ENCODE measurements around the gene CCR3.

Gene CCR3

DNA sequence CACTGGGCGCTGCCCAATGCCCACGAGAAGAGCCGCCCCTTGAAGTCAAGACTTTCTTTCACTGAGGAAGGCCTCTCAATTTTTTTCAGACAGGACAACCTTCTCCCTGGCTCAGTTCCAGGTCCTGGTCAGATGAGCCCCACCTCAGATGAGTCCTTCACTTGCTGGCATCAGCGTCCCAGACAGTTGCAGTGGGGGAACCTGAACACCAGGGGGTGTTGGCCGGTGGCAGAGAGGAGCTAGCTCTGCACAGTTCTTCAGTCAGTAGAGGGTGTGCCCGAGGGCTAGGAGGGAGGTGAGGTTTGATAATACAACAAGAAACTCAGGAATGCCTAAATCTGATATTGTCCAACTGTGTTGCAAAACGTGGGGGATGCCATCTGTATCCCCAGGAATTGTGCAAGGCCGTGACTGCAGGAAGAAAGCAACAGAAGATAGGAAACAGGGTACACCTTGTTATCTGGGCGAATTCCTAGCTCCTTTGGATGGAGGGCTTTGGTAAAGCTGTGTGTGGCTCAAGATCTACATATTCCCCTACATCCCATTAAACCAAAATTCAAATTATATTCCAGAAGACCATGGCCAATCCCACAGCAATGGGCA, 34.3 kb downstream of the CCR3 start:
- peak; percentile 12 to 21 for DNase-seq

GRCh38 chr3:46277476-46277875, 35.2 kb downstream of the CCR3 start:
- no peak for DNase-seq

- no peak for DNase-seq
These were observed 36.8 kb downstream of the CCR3 start for GRCh38 chr3:46278816-46279672.

GRCh38 chr3:46280105-46280797, 38.0 kb downstream of the CCR3 start:
- DNase-seq = no peak

DNA sequence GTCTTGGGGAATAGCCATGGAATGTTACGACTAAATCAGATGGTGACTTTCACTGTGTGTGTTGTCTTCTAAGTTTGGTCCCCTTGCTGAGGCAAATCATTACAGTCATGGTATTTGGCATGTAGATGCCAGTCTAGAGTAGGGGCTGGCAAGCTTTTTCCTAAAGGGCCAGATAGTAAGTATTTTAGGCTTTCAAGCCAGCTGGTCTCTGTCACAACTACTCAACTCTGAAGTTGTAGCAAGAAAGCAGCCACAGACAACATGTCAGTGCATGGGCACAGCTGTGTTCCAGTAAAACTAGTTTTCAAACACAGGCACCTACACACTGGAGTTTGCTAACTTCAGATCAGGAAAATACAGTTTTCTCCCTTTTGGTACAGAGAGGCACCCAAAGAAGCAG, 39.3 kb downstream of the CCR3 start:
- no peak for DNase-seq

- DNase-seq = no peak
These were observed 39.8 kb downstream of the CCR3 start for GRCh38 chr3:46282041-46282440.

DNA sequence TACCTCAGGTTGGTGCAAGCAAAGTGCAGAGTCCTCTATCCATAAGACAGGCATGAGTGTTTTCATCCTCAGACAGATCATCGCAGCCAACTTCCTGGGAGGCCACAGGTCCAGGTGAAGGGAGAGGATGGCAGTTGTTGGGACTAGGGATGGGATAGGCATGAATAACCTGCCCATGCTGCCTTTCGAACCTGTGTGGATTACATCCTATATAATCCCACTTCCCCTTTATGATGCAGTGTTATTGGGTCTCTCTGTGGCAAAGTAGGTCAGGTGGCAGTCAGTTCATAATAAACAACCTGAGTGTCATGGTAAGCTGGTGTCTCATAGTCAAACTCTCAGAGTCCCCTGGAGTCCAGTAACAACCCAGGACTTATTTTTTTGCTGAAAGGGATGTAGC, 40.4 kb downstream of the CCR3 start:
- no peak for DNase-seq

GRCh38 chr3:46283881-46284450, 41.7 kb downstream of the CCR3 start:
- DNase-seq = no peak

DNA sequence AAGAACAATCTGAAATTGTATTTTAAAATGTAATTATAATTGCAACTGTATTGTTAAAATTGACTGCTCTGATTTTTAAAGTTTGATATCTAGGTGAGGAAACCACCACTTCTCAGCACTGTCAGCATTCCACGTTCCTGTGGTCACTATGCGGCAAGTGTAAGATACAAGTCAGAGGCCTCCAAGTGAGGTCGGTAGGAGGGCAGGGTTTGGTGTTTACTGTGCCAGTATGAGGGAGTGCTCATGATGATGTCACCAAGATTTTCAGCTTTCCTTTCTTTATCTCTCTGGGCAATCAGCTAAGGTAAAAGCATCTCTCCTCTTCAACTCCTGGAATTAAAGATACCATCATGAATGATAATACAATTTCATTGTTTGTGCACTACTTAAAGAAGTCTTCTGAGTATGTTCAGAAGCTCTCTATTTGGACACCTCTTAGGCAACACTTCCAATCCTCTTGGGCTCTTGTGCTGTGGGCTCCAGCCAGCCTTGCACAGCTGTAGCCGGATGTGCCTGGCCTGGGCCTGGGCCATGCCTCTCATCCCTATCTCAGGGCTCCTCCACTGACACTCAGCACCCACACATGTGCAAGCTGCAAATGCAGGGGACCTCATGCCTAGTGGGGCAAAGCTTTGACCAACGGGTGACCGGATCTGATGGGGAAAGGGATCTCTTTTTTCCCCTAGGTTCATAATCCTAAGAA, 42.9 kb downstream of the CCR3 start:
- no peak for DNase-seq

DNA sequence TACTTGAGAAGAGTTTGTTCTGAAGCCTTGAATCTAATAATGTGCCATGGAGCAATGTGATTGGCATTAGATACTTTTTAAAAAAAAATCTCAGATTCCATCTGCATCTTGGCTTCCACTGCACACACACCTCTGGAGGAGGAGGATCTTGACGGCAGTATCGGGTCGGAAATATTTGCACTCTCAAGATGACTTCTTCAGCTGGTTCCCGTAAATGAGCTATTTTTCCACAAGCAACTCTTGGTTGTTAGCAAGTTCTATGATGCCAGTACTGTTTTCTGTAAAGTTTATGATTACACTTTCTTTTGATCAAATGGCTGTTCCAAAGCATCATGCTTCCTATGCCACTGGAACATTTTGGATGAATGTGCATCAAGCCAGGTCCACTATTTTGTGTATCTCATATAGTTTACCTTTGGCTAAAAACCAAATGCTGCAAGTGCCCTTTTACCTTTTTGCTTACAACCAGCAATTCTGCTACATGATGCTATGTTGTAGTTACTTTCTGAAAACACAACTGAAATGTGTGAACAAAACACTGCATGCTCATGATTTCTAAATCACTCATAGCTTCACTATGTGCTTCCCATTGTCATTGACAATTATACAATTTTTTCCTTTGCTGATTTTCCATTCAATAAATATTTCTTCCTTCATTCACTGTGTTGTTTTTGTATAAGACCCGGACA, 43.8 kb downstream of the CCR3 start:
- no peak for DNase-seq

DNA sequence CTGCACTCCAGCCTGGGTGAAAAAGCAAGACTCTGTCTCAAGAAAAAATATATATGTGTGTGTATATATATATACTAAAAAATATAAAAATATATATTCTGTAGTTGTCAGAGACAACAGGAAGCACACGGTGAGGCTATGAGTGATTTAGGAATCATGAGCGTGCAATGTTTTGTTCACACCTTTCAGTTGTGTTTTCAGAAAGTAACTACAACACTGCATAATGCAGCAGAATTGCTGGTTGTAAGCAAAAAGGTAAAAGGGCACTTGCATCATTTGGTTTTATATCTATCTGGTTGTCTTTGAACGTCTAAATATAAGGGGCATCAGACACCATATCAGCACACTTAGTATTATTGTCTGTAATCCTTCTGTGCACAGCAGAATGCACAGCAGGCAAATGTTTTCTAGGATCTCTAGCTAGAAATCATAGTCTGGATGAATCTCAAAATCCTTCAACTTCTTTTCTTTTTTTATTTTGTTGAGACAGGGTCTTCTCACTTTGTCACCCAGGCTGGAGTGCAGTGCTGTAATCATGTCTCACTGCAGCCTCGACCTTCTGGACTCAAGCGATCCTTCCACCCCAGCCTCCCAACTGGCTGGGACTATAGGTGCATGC, 44.8 kb downstream of the CCR3 start:
- DNase-seq = no peak

DNA sequence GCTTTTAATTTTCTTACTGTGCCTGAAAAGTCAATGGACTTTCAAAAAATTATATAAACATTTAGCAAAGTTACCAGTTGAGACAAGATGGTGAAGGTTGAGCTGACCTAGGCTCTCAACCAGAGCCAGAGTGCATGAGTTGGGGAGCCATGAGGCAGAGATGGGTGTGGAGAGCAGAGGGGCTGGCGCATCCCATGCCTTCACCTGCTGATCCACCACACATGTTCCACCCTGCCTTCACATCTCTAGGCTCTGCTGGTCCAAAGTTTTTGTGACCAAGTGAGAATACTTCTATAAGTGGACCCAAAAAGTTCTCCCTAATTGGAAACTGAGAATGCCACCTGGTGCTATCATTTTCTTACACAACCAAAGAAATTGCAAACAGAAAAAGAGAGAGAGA, 47.3 kb downstream of the CCR3 start:
- DNase-seq = no peak

- no peak for DNase-seq
These were observed 47.7 kb downstream of the CCR3 start for GRCh38 chr3:46289966-46290365.

GRCh38 chr3:46291046-46291445, 48.8 kb downstream of the CCR3 start:
- DNase-seq = no peak

DNA sequence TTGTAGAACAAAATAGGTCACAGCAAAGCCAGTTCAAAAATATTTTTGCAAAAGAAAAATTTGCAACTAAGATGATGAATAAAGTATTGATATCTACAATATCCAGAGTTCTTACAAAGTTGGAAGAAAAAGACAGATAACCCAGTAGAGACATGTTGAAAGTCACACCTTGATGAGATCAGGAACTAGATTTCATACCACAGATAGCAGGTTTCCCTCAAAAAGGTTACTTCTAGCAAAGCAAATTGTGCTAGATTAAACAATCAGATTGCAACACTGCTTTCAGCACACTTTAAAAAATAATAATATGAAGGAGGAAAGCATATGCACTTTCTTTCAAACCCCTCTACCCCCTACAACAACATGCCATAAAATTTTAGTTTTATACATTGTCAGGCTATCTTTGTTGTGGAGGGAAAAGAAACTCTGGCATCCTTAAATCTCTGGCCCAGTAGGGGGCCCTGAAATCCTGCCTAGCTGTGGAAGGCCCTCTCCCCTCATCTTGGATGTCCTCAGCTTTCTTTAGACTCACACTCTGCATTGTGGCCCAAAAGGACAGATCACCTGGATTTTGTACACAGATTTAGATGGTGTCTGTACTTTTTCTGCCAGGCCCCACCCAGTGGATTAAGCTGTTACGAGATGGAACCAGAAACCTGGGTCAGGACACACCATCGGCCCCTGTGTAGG, 50.9 kb downstream of the CCR3 start:
- peak in 1 of 2 experiments; percentile 44 for DNase-seq

DNA sequence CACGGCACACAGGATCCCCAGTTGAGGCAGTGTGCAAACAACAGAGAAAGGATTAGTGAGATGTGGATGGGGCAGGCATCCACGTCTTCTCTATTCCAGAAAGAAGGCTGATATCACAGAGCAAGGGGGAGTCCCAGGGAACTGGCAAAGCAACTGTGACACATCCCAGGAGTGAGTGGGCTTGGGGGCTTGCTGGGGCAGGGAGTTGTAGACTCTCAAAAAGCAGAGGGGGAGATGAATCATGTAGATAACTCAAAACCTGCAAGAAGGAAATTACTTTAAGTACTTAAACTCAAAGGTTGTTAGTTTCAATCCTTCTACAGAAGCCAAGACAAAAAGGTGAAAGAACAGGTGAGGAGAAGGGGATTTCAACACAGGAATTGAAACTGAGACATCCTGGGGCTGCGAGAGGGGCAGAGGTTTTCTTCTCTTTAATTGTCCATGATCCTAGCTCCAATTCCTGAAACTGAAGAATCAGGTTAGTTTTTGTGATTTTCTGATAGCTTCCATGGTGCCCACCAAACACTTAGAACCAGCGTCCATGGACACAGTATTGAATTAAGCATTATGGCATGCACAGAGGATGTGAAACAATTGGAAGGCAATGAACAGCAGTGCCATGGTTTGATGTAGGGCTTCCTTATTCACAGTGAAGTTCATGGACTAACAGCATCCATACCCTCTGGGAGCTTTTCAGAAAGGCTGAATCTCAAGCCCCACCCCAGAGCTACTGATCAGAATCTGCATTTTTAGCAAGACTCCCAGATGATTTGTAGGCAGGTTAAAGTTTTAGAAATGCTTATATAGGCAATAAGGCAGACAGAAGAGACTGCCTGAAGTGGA, 52.0 kb downstream of the CCR3 start:
- no peak for DNase-seq

GRCh38 chr3:46296826-46297225, 54.6 kb downstream of the CCR3 start:
- no peak for DNase-seq

DNA sequence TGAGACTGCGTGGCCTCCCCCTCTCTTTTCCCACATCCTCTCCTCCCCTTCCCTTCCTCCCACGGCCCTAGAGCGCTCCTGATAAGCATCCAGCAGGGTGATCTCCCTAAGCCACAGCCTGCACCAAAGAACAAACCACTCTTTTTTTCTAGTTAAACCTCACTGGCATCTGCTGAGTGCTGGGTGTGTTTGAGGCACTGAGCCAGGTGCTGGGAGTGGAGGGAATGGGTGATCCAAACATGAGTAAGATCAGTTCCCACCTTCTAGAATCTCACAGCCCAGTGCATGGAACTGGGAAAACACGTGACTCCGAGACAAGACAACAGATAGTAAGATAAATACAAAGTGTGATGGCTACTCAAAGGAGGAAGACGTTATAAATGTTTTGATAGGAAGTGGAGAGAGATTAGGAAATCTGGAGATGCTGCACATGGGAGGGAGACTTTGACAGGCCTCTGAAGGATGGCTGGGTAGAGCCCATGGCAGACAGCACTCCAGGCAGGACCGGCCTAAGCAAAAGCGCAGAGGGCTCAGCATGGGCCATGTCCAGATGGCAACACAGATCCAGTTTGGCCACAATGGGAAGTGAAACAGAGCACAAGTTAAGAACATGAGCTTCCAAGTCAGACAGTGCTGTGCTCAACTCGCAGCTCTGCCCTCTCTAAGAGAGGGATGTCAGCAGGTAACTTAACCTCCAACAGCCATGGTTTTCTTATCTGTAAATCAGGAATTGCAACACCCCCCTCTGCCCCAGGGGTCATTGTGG, 55.6 kb downstream of the CCR3 start:
- peak in 1 of 2 experiments; percentile 16 for DNase-seq

DNA sequence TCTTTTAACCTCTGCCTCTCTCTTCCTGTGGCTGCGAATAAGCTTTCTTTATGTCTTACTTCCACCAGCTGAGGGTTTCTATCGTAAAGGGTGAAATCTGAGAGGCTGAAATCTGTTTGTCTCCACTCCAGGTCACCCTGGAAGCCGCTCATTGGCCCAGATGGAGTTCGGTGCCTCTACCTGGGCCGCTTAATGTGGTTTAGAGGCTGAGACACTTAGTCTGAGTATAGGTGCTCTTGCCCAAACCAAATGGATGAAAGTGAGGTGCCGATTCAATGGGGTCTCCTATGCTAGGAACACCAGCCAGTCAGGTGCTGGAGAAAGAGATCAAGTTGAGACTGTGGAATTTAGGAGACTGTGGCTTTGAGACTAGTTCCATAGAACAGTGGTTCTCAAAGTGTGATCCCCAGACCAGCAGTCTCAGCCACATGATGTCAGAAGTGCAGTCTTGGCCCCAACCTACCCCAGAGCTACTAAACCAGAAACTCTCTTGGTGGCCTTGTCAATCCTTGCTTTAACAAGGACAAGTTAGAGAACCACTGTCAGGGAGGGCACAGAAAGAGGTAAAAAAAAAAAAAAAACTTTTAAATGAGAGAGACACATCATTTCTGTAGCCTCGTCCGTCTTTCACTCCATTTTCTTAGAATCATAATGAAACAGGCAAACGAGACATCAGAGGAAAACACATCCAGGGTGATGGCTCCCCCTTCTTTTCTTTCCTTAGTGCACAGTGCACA, 56.8 kb downstream of the CCR3 start:
- no peak for DNase-seq
